HG02981 (cell line): ENCODE data around the gene MSL1.
"Not testable (repeated sequence)": the region's sequence is repeated elsewhere in the genome, so short reads cannot be mapped to it uniquely, and the experiment has no call there.

ENCODE experiments used
- ATAC-seq: cut with Tn5 transposase; IDR thresholded peaks from one replicate; pipeline ENCODE4 v1.9.1; 2021; ENCODE audit warnings: mild to moderate bottlenecking, moderate library complexity; ENCODE audit not compliant: unreplicated experiment

MSL1 gene

GRCh38 chr17:40123811-40124114 is 2.0 kb downstream of the MSL1 start:
- no peak for ATAC-seq

- ATAC-seq: no peak
Observed at GRCh38 chr17:40124279-40125141, 2.7 kb downstream of the MSL1 start.

GRCh38 chr17:40129498-40129897 is 7.7 kb downstream of the MSL1 start:
- no peak for ATAC-seq

GRCh38 chr17:40130352-40131042 is 8.7 kb downstream of the MSL1 start:
- no peak for ATAC-seq

- ATAC-seq: no peak
Observed at GRCh38 chr17:40134184-40134583, 12.4 kb downstream of the MSL1 start.

GRCh38 chr17:40135817-40136216 is 14.0 kb downstream of the MSL1 start:
- no peak for ATAC-seq

GRCh38 chr17:40139566-40140058 is 17.8 kb downstream of the MSL1 start:
- peak; percentile 3 for ATAC-seq

- not testable (repeated sequence) for ATAC-seq
Observed at GRCh38 chr17:40143166-40143565, 21.4 kb downstream of the MSL1 start.

- no peak for ATAC-seq
Observed at GRCh38 chr17:40145476-40145875, 23.7 kb downstream of the MSL1 start.

- no peak for ATAC-seq
Observed at GRCh38 chr17:40148527-40148926, 26.8 kb downstream of the MSL1 start.

- no peak for ATAC-seq
Observed at GRCh38 chr17:40150276-40150675, 28.5 kb downstream of the MSL1 start.

- no peak for ATAC-seq
Observed at GRCh38 chr17:40151414-40151963, 29.7 kb downstream of the MSL1 start.

- no peak for ATAC-seq
Observed at GRCh38 chr17:40153603-40154236, 31.9 kb downstream of the MSL1 start.

GRCh38 chr17:40157973-40158372 is 36.2 kb downstream of the MSL1 start:
- ATAC-seq: no peak

GRCh38 chr17:40158438-40159013 is 36.8 kb downstream of the MSL1 start:
- no peak for ATAC-seq

GRCh38 chr17:40159456-40159855 is 37.7 kb downstream of the MSL1 start:
- no peak for ATAC-seq

GRCh38 chr17:40167685-40168261 is 46.0 kb downstream of the MSL1 start:
- ATAC-seq: no peak

GRCh38 chr17:40168262-40168832 is 46.6 kb downstream of the MSL1 start:
- no peak for ATAC-seq

GRCh38 chr17:40170325-40170724 is 48.6 kb downstream of the MSL1 start:
- ATAC-seq: no peak

- ATAC-seq: no peak
Observed at GRCh38 chr17:40171750-40172149, 50.0 kb downstream of the MSL1 start.
